K562 (cell line): Measurements from ENCODE around the gene HCN4. TPM values are rescaled to one million over a fixed set of nuclear protein-coding genes. Genes with fewer than 3 reads are reported as not detected.

Experiments used
- ATAC-seq: fragments of 200-7000 bp; cut with Tn5 transposase; 3 replicates; pipeline ENCODE4 v1.9.1; 2020; ENCODE audit warnings: moderate library complexity
- BruUV-seq: library from RNA; stranded (reverse); fragments of 400-500 nt; replicated peaks from 2 replicates; lab custom pipeline; 2021; lab: Mats Ljungman, UMichigan
- CTCF ChIA-PET: fragments of 300-600 bp; formaldehyde crosslinking; extraction: SDS; loops from one replicate; lab custom pipeline; 2021; ENCODE audit warnings: low intra/inter-chr PET ratio; lab: Yijun Ruan, JAX
- POLR2A ChIA-PET: fragments of 300-600, 350-650 bp; sonication (Branson Sonifier 250); formaldehyde crosslinking; extraction: SDS; loops from one replicate; lab custom pipeline; 2021; ENCODE audit warnings: antibody characterized with exemption, inconsistent platforms; lab: Yijun Ruan, JAX
- DNase-seq, 4 experiments: peaks; one replicate each; pipeline versions ENCODE4 v3.0.0 to v3.0.0-alpha.2; 2011 to 2018; ENCODE audit warnings: low spot score in 3 of 4, mixed read lengths in 3 of 4; ENCODE audit errors: extremely low read depth in 1 of 4
- FAIRE-seq: peaks from 2 replicates; lab custom pipeline; 2011; peaks lifted over from hg19 to GRCh38; lab: Jason Lieb, UNC
- H2AFZ ChIP-seq: 2 replicates; pipeline ENCODE4 v1.6.0; 2011; ENCODE audit warnings: low read depth, low read length, control low read depth, inconsistent platforms
- H3K27ac ChIP-seq: fragments of 200-600 bp; 3 replicates; pipeline ENCODE4 v1.8.0; 2011; ENCODE audit warnings: low read depth, mild to moderate bottlenecking, control low read depth, inconsistent platforms, low read length, moderate library complexity, mixed read lengths; ENCODE audit errors: extremely low read depth
- H3K27me3 ChIP-seq, 2 experiments: fragments of 300-600 bp in 1 of 2; 2 replicates in 1 of 2; 3 replicates in 1 of 2; pipeline versions ENCODE4 v1.6.0 to v1.8.0; 2011; ENCODE audit warnings: inconsistent platforms in 2 of 2, low read length in 2 of 2, mild to moderate bottlenecking in 1 of 2, mixed read lengths in 1 of 2, moderate library complexity in 1 of 2; ENCODE audit not compliant: control insufficient read depth in 2 of 2, insufficient read depth in 2 of 2
- H3K36me3 ChIP-seq: fragments of 300-600 bp; 3 replicates; pipeline ENCODE4 v1.8.0; 2011; ENCODE audit warnings: mild to moderate bottlenecking, low read length, inconsistent platforms; ENCODE audit not compliant: control insufficient read depth, insufficient read depth
- H3K4me1 ChIP-seq, 2 experiments: fragments of 200-600 bp in 1 of 2; replicated peaks in 1 of 2; 2 replicates in 1 of 2; 3 replicates in 1 of 2; pipeline versions ENCODE4 v1.5.1 to v1.8.0; 2011; ENCODE audit warnings: inconsistent platforms in 2 of 2, low read length in 2 of 2, mild to moderate bottlenecking in 1 of 2, mixed read lengths in 1 of 2, moderate library complexity in 1 of 2; ENCODE audit not compliant: control insufficient read depth in 2 of 2, insufficient read depth in 2 of 2
- H3K4me2 ChIP-seq: 2 replicates; pipeline ENCODE4 v1.6.1; 2011; ENCODE audit warnings: low read length, control low read depth, inconsistent platforms, mixed read lengths; ENCODE audit not compliant: insufficient read depth
- H3K4me3 ChIP-seq: fragments of 200-600 bp; sonication (generic), shearing (Covaris generic); 2 replicates; pipeline ENCODE4 v1.5.1; 2016; ENCODE audit warnings: control low read depth, inconsistent platforms
- H3K79me2 ChIP-seq: fragments of 200-600 bp; 3 replicates; pipeline ENCODE4 v1.8.0; 2011; ENCODE audit warnings: low read length, inconsistent platforms; ENCODE audit not compliant: control insufficient read depth, insufficient read depth
- H3K9ac ChIP-seq, 2 experiments: 2 replicates each; pipeline versions ENCODE4 v1.6.0 to v1.6.1; 2011; ENCODE audit warnings: low read depth in 2 of 2, low read length in 2 of 2, control low read depth in 1 of 2, inconsistent platforms in 1 of 2, mild to moderate bottlenecking in 1 of 2, mixed read lengths in 1 of 2; ENCODE audit not compliant: insufficient read depth in 1 of 2
- H3K9me1 ChIP-seq: one replicate; pipeline ENCODE4 v1.6.0; 2011; ENCODE audit warnings: inconsistent platforms, mild to moderate bottlenecking, low read length, moderate library complexity; ENCODE audit not compliant: control insufficient read depth, insufficient read depth
- H3K9me3 ChIP-seq: replicated peaks from 2 replicates; pipeline ENCODE4 v1.5.1; 2011; ENCODE audit warnings: low read depth, low read length, inconsistent platforms; ENCODE audit not compliant: control insufficient read depth, insufficient read depth
- H4K20me1 ChIP-seq: replicated peaks from 2 replicates; pipeline ENCODE4 v1.6.1; 2011; ENCODE audit warnings: low read length, inconsistent platforms, mixed read lengths; ENCODE audit not compliant: control insufficient read depth, insufficient read depth
- ATF3 ChIP-seq, 2 experiments: fragments of 450-650 bp in 1 of 2; sonication (generic) in 1 of 2; formaldehyde crosslinking in 1 of 2; IDR thresholded peaks in 1 of 2; conservative IDR thresholded peaks in 1 of 2; 2 replicates each; pipeline versions ENCODE4 v1.6.1 to v1.8.1; 2016 to 2023; ENCODE audit warnings: mild to moderate bottlenecking in 2 of 2, moderate library complexity in 2 of 2, inconsistent platforms in 1 of 2, missing genetic modification reagents in 1 of 2
- CXXC5 ChIP-seq: fragments of 250-450 bp; sonication (Bioruptor Pico); IDR thresholded peaks from 2 replicates; pipeline ENCODE4 v1.8.0; 2022; ENCODE audit warnings: inconsistent platforms, mild to moderate bottlenecking, moderate library complexity
- ELF4 ChIP-seq: fragments of 450-650 bp; formaldehyde crosslinking; IDR thresholded peaks from 2 replicates; pipeline ENCODE4 v1.4.0; 2022; ENCODE audit warnings: missing genetic modification characterization
- HLTF ChIP-seq: fragments of 450-650 bp; IDR thresholded peaks from 2 replicates; pipeline ENCODE4 v1.6.1; 2016
- SMC3 ChIP-seq: conservative IDR thresholded peaks from 2 replicates; pipeline ENCODE4 v1.6.1; 2011; ENCODE audit warnings: low read depth, low read length, improper control_type of control experiment; ENCODE audit not compliant: insufficient read depth
- TCFL5 ChIP-seq: fragments of 250-450 bp; sonication (Bioruptor Pico); conservative IDR thresholded peaks from 2 replicates; pipeline ENCODE4 v1.6.1; 2021; ENCODE audit warnings: mild to moderate bottlenecking, moderate library complexity, matching md5 sums
- ZNF174 ChIP-seq: fragments of 250-450 bp; sonication (Bioruptor Pico); IDR thresholded peaks from 2 replicates; pipeline ENCODE4 v1.4.0; 2020; ENCODE audit warnings: mild to moderate bottlenecking
- WGBS: fragments of 100-300 bp; shearing (Covaris generic); methylation state at CpG from one replicate; pipeline ENCODE4 v1.1.6; 2016; ENCODE audit warnings: low coverage, mixed read lengths; ENCODE audit not compliant: insufficient coverage; ENCODE audit errors: missing lambda C conversion rate; 5-methylcytosine and 5-hydroxymethylcytosine counted together
- in situ Hi-C: fragments of 300-500 bp; cut with MboI; formaldehyde crosslinking; loops from 4 replicates; pipeline ENCODE4 v1.15.0; 2018; ENCODE audit warnings: inconsistent platforms, mixed read lengths
- intact Hi-C: fragments of 100-400 bp; cut with micrococcal nuclease; formaldehyde crosslinking; loops from 2 replicates; pipeline ENCODE4 v1.14.2; 2022
- polyA plus RNA-seq, 8 experiments: library from polyadenylated mRNA; depleted of rRNA in 4 of 8; stranded (reverse) in 5 of 8; unstranded in 3 of 8; fragments of >200 nt; fragmentation: Nextera tagmentation in 2 of 8; fragmentation: Illumina TruSeq in 1 of 8; extraction: Ambion mirVana in 2 of 8; extraction: Trizol in 1 of 8; gene quantifications; 2 replicates each; pipeline versions ENCODE4 v1.2.1 to v1.2.3, GENCODE V29; 2011 to 2014; ENCODE audit warnings: inconsistent platforms in 1 of 8, missing spikeins in 1 of 8
- total RNA-seq, 7 experiments: library from RNA; depleted of rRNA in 6 of 7; stranded (reverse); fragments of >200 nt in 6 of 7; fragmentation: Illumina TruSeq in 2 of 7; extraction: Trizol in 2 of 7; gene quantifications; 2 replicates each; pipeline versions ENCODE4 v1.2.1 to v1.2.3, GENCODE V29; 2011 to 2021; ENCODE audit warnings: low replicate concordance in 1 of 7
- TF ChIP-seq, protein P1 (sequence below), 2 experiments: fragments of 450-650 bp; IDR thresholded peaks; 2 replicates each; pipeline ENCODE4 v1.6.1; 2016; ENCODE audit warnings: mild to moderate bottlenecking in 2 of 2, borderline replicate concordance in 1 of 2, low read depth in 1 of 2, moderate library complexity in 1 of 2

The HCN4 gene
- total and polyA plus RNA-seq, 9 of the 15 experiments (the other 6 are each of a cell fraction or from before 2014, with no cell fraction given): not detected

DNA sequence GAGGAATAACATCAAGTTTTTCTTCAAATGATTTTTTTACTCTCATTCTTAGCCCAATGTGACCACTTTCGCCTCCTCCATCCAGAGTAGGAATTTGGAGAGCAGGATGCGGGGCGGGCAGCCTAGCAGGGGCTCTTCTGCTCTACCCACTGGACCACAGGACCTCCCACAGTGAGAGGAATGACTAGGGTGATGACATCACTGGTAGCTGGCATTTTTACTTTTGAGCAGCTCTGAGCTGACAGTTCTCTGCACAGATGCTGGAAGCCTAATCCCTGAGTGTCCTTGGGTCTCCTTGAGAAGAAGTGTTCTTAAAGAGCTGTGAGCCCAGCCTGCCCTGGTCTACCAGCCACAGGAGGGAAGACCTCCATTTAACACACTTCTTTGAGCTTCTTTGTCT is 1.4 kb upstream of the HCN4 start:
- ChIA-PET POLR2A (interaction anchor here (0.8 kb wide), 1 partner anchor 15 kb away, joined by 3 read pairs; no protein-coding TSS in a partner anchor), CTCF (no interaction called here)
- no peak for FAIRE-seq
- ATAC-seq: no peak
- no peak for DNase-seq
- Histone ChIP-seq H3K27ac (no peak overlapping the region), H3K27me3 (peaks cover 7 to 55% of the 10 kb centered on the region in 2 experiments; a peak in 3 of 5 replicates), H3K9me1 (no peaks in the 10 kb centered on the region), H3K36me3 (no peaks in the 10 kb centered on the region), H4K20me1 (0 out of 2 replicates have a peak, but pooled peaks cover 9% of the 10 kb centered on the region), H3K79me2 (no peaks in the 10 kb centered on the region), H2AFZ (no peak overlapping the region), H3K9ac (no peak overlapping the region), H3K9me3 (no peaks in the 10 kb centered on the region), H3K4me1 (peaks cover 0 to 16% of the 10 kb centered on the region in 2 experiments; a peak in 2 of 5 replicates), H3K4me2 (no peak overlapping the region), H3K4me3 (no peak overlapping the region)
- WGBS: 0% methylated on average over 3 of the region's 3 CpGs
- in situ Hi-C loops: no loop called here
- no TSS peak for BruUV-seq
- intact Hi-C loops: no loop called here
- TF ChIP-seq ZNF174 (no peak), SMC3 (no peak), CXXC5 (CRISPR knock-in tag) (no peak), HLTF (no peak), TCFL5 (CRISPR knock-in tag) (no peak), ELF4 (CRISPR knock-in tag) (no peak), ATF3 (IDR thresholded peaks at IDR 0.05) (no peak), ATF3 (CRISPR knock-in tag; conservative IDR thresholded peaks at IDR 0.05) (no peak)
- TF ChIP-seq, protein P1, sequence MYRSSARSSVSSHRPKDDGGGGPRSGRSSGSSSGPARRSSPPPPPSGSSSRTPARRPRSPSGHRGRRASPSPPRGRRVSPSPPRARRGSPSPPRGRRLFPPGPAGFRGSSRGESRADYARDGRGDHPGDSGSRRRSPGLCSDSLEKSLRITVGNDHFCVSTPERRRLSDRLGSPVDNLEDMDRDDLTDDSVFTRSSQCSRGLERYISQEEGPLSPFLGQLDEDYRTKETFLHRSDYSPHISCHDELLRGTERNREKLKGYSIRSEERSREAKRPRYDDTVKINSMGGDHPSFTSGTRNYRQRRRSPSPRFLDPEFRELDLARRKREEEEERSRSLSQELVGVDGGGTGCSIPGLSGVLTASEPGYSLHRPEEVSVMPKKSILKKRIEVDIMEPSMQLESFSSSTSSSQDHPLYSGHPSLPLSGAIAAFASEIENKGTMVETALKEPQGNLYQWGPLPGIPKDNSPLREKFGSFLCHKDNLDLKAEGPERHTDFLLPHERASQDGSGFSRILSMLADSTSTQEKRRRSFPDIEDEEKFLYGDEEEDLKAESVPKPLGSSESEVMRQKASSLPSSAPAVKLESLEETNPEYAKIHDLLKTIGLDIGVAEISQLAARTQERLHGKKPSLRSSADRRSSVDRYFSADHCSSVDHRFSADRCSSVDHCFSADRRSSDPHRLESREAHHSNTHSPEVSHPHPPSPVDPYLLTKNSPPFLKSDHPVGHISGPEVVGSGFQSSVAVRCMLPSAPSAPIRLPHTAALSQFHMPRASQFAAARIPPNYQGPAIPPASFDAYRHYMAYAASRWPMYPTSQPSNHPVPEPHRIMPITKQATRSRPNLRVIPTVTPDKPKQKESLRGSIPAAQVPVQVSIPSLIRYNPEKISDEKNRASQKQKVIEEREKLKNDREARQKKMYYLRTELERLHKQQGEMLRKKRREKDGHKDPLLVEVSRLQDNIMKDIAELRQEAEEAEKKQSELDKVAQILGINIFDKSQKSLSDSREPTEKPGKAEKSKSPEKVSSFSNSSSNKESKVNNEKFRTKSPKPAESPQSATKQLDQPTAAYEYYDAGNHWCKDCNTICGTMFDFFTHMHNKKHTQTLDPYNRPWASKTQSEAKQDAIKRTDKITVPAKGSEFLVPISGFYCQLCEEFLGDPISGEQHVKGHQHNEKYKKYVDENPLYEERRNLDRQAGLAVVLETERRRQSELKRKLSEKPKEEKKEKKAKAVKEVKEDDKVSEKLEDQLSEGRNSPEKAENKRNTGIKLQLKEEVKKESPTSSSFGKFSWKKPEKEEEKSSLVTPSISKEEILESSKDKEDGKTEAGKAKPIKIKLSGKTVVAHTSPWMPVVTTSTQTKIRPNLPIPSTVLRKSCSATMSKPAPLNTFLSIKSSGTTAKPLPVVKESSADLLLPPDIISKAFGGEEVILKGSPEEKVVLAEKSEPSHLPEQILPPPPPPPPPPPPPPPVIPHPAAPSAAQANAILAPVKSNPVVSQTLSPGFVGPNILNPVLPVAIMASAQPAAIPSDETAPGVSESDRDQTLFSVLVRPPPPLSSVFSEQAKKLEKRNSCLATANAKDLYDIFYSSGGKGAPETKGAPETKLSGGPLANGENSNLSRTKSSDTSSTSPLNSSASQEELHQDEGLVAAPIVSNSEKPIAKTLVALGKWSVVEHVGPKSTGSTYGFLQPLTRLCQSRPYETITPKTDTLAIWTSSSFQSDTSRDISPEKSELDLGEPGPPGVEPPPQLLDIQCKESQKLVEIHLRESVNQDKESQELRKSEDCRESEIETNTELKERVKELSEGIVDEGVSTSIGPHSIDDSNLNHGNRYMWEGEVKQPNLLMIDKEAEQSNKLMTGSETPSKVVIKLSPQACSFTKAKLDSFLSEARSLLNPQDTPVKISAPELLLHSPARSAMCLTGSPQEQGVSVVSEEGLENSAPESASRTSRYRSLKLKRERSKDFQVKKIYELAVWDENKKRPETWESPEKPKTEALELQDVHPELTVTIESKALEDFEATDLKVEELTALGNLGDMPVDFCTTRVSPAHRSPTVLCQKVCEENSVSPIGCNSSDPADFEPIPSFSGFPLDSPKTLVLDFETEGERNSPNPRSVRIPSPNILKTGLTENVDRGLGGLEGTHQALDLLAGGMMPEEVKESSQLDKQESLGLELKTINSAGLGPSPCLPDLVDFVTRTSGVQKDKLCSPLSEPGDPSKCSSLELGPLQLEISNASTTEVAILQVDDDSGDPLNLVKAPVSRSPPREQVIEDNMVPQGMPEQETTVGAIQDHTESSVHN (IDR thresholded peaks at IDR 0.05; ENCODE audit: borderline replicate concordance in 1 of 2, low read depth in 1 of 2): no peak
